K562 treated with DMSO at 1 percent for 4 hours (cell line): ENCODE results near the gene ADAMTS5. TPM values are rescaled to one million over a fixed set of nuclear protein-coding genes. Genes with fewer than 3 reads are reported as not detected.

ENCODE experiments used
- total RNA-seq: library from RNA; unstranded; fragments of 300-600 nt; gene quantifications from 2 replicates; pipeline ENCODE4 v1.2.3, GENCODE V29; 2022; ENCODE audit not compliant: insufficient read depth

Gene ADAMTS5
- total RNA-seq: not detected in 2 replicates

GRCh38 chr21:26967062-26967913 is at the start of gene ADAMTS5:
TSS of gene ADAMTS5 (minus strand) at chr21:26967088. CDS start at chr21:26966391, 697 bp downstream.

Other genes with a start within 250 kb of the ADAMTS5 start
- gene ADAMTS1, start 121.7 kb downstream of the ADAMTS5 start, total RNA-seq: not detected in 2 replicates